Coronary artery (tissue), 2 donors: ENCODE measurements around the gene CTSF.

ENCODE experiments used
- DNase-seq: peaks from one replicate; pipeline ENCODE4 v3.0.0-alpha.2; 2017; ENCODE audit warnings: low spot score
- H3K27ac ChIP-seq, 2 donors: fragments of 200-600 bp; sonication (generic); one replicate each; pipeline ENCODE4 v1.5.1; 2016 to 2019
- H3K4me3 ChIP-seq: fragments of 200-600 bp; sonication (generic); 2 replicates; pipeline ENCODE4 v1.5.1; 2016; ENCODE audit warnings: mild to moderate bottlenecking, moderate library complexity
- TF ChIP-seq, protein P1 (sequence below): fragments of 200-600 bp; sonication (generic); IDR thresholded peaks from one replicate; pipeline ENCODE4 v1.5.1; 2019; ENCODE audit warnings: antibody characterized with exemption

The CTSF gene

DNA sequence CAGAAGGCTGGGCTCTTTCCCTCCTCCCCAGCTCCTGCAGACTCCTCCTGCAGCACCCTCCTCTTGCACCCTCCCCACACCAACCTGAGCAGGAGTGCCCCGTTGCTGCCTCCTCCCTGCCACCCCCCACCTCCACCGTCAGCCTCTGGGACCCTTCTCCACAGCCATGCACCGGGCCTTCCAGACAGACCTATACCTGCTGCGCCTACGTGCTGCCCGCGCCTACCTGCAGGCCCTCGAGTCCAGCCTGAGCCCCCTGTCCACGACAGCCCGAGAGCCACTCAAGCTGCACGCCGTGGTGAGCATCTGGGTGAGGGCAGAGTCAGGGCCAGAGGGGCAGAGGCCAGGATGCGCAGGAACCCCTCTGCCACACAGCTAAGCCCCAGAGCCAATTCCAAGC lies 38.8 kb downstream of the CTSF start:
- no peak for DNase-seq
- TF ChIP-seq, protein P1, sequence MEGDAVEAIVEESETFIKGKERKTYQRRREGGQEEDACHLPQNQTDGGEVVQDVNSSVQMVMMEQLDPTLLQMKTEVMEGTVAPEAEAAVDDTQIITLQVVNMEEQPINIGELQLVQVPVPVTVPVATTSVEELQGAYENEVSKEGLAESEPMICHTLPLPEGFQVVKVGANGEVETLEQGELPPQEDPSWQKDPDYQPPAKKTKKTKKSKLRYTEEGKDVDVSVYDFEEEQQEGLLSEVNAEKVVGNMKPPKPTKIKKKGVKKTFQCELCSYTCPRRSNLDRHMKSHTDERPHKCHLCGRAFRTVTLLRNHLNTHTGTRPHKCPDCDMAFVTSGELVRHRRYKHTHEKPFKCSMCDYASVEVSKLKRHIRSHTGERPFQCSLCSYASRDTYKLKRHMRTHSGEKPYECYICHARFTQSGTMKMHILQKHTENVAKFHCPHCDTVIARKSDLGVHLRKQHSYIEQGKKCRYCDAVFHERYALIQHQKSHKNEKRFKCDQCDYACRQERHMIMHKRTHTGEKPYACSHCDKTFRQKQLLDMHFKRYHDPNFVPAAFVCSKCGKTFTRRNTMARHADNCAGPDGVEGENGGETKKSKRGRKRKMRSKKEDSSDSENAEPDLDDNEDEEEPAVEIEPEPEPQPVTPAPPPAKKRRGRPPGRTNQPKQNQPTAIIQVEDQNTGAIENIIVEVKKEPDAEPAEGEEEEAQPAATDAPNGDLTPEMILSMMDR = no peak
- Histone ChIP-seq H3K27ac (no peak overlapping the region), H3K4me3 (no peak overlapping the region)

DNA sequence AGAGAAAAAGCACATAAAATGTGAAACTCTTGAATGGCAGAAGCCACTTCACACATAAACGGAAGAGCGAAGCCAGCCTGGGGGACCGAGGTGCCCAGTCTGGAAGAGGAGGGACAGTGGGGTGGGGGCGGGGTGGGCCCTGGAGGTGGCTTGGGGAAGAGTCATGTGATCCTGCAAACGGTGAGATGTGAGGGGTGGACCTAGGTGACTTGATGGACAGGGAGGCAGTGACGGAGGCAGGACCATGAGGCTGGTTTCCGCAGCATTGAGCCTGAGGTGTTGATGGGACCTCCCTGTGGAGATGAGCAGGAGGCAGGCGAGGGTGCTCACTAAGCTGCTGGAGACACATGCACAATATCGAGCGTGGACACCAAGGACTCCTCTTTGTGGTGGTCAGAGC lies 39.3 kb downstream of the CTSF start:
- TF ChIP-seq, protein P1 = no peak
- Histone ChIP-seq H3K4me3 (no peak overlapping the region), H3K27ac (no peak overlapping the region)
- DNase-seq = no peak

DNA sequence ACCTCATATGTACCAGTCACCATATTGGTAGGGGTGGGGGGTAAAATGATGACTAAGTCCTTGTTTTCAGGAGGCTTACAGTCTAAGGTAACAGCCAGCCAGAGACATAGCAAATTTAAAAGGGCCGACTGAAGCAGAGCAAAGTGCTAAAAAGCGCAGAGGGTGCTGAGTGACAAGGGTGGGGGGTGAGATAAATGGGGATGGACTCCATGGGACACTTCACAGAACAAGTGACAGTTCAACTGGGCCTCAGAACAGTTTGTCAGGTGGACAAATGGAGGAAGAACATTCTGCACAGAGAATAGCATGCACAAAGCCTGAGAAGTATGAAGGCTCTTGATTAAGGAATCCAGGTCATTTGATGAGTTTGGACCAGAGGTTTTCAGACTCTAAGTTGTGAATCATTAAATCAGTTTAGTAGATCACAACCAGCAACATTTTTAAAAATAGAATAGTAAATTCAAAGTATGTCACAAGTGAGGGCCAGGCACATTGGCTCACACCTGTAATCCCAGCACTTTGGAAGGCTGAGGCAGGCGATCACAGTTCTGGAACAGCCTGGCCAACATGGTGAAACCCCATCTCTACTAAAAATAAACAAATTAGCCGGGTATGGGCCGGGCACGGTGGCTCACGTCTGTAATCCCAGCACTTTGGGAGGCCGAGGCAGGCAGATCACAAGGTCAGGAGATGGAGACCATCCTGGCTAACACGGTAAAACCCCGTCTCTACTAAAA lies 43.9 kb downstream of the CTSF start:
- DNase-seq = no peak

DNA sequence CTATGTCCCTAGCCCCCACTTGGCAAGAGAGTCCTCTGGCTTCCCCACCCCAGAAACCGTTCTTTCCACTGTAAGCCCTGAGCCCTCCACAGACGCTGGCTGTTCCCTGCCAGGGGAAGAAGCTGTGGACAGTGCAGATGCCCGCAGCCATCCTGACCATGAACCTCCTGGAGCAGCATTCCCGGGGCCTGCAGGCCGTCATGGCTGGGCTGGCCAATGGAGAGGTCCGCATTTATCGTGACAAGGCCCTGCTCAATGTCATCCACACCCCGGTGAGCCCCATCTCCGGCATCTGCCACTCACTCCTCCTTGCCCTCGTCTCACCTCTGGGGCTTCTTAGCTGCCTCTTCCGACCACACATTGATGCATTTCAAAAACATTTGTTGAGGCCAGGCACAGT lies 44.8 kb downstream of the CTSF start:
- H3K4me3 ChIP-seq = no peak overlapping the region
- DNase-seq = no peak
- TF ChIP-seq, protein P1 = no peak
- no peak overlapping the region for H3K27ac ChIP-seq

More for the DNA sequence above, 43.9 kb downstream of the CTSF start:
- no peak overlapping the region for H3K27ac ChIP-seq
- TF ChIP-seq, protein P1 = no peak
- no peak overlapping the region for H3K4me3 ChIP-seq
